GM23248 (cell line): ENCODE results near the gene PVRIG. TPM values are rescaled to one million over a fixed set of nuclear protein-coding genes. Genes with fewer than 3 reads are reported as not detected.

Experiments
- DNase-seq: peaks from one replicate; pipeline ENCODE4 v3.0.0-alpha.2; 2015
- H2AFZ ChIP-seq: fragments of 200-600 bp; sonication (generic); 2 replicates; pipeline ENCODE4 v1.6.1; 2016; ENCODE audit warnings: antibody characterized with exemption
- H3F3A ChIP-seq: fragments of 200-600 bp; sonication (generic); 2 replicates; pipeline ENCODE4 v1.6.1; 2016; ENCODE audit warnings: mild to moderate bottlenecking, antibody characterized with exemption, mixed run types; ENCODE audit not compliant: insufficient read depth
- H3K27ac ChIP-seq: fragments of 200-600 bp; sonication (generic); 2 replicates; pipeline ENCODE4 v1.5.1; 2016; ENCODE audit warnings: mild to moderate bottlenecking
- H3K27me3 ChIP-seq: fragments of 200-600 bp; sonication (generic); replicated peaks from 2 replicates; pipeline ENCODE4 v1.6.1; 2016; ENCODE audit warnings: mild to moderate bottlenecking; ENCODE audit not compliant: insufficient read depth
- H3K36me3 ChIP-seq: fragments of 200-600 bp; sonication (generic); 2 replicates; pipeline ENCODE4 v1.6.1; 2016; ENCODE audit warnings: low read depth, mild to moderate bottlenecking
- H3K4me1 ChIP-seq: fragments of 200-600 bp; sonication (generic); 2 replicates; pipeline ENCODE4 v1.6.1; 2016; ENCODE audit warnings: mild to moderate bottlenecking; ENCODE audit not compliant: insufficient read depth
- H3K4me2 ChIP-seq: fragments of 200-600 bp; sonication (generic); one replicate; pipeline ENCODE4 v1.6.1; 2016; ENCODE audit warnings: mild to moderate bottlenecking; ENCODE audit not compliant: unreplicated experiment
- H3K4me3 ChIP-seq: fragments of 200-600 bp; sonication (generic); 2 replicates; pipeline ENCODE4 v1.5.1; 2016; ENCODE audit warnings: mild to moderate bottlenecking
- H3K79me2 ChIP-seq: fragments of 200-600 bp; sonication (generic); 2 replicates; pipeline ENCODE4 v1.6.1; 2016; ENCODE audit warnings: mild to moderate bottlenecking; ENCODE audit not compliant: insufficient read depth
- H3K9ac ChIP-seq: fragments of 200-600 bp; sonication (generic); 2 replicates; pipeline ENCODE4 v1.6.1; 2016; ENCODE audit warnings: mild to moderate bottlenecking
- H3K9me2 ChIP-seq: fragments of 200-600 bp; sonication (generic); 2 replicates; pipeline ENCODE4 v1.6.1; 2016; ENCODE audit warnings: mixed run types, mild to moderate bottlenecking, moderate library complexity; ENCODE audit not compliant: insufficient read depth
- H3K9me3 ChIP-seq: fragments of 200-600 bp; sonication (generic); one replicate; pipeline ENCODE4 v1.6.1; 2017; ENCODE audit warnings: low read depth
- H4K20me1 ChIP-seq: fragments of 200-600 bp; sonication (generic); 2 replicates; pipeline ENCODE4 v1.6.0; 2016; ENCODE audit not compliant: insufficient read depth
- EZH2 ChIP-seq: fragments of 200-600 bp; sonication (generic); IDR thresholded peaks from 2 replicates; pipeline ENCODE4 v1.6.1; 2018; ENCODE audit warnings: antibody characterized with exemption, mild to moderate bottlenecking; ENCODE audit not compliant: insufficient read depth, poor library complexity, severe bottlenecking
- EZH2phosphoT487 ChIP-seq: fragments of 200-600 bp; sonication (generic); IDR thresholded peaks from 2 replicates; pipeline ENCODE4 v1.6.1; 2018; ENCODE audit warnings: antibody characterized with exemption, moderate library complexity, mild to moderate bottlenecking, low read depth; ENCODE audit not compliant: insufficient read depth
- WGBS, 2 experiments: methylation state at CpG; one replicate each; pipeline ENCODE4 v1.1.6; 2015 to 2017; ENCODE audit warnings: low lambda C conversion rate in 2 of 2, low coverage in 1 of 2; ENCODE audit errors: missing lambda C conversion rate in 2 of 2; 5-methylcytosine and 5-hydroxymethylcytosine counted together
- in situ Hi-C: fragments of 300-500 bp; cut with MboI; formaldehyde crosslinking; loops from 2 replicates; pipeline ENCODE4 v1.15.0; 2020
- polyA plus RNA-seq: library from polyadenylated mRNA; unstranded; fragments of >200 nt; fragmentation: Nextera tagmentation; extraction: Ambion mirVana; gene quantifications from 2 replicates; pipeline ENCODE4 v1.2.1, GENCODE V29; 2016
- total RNA-seq: library from RNA; depleted of rRNA; stranded (reverse); fragments of >200 nt; shearing (Covaris generic); gene quantifications from 2 replicates; pipeline ENCODE4 v1.2.3, GENCODE V29; 2014

The PVRIG gene
- total and polyA plus RNA-seq, 2 experiments from 2014 or later = not detected

DNA sequence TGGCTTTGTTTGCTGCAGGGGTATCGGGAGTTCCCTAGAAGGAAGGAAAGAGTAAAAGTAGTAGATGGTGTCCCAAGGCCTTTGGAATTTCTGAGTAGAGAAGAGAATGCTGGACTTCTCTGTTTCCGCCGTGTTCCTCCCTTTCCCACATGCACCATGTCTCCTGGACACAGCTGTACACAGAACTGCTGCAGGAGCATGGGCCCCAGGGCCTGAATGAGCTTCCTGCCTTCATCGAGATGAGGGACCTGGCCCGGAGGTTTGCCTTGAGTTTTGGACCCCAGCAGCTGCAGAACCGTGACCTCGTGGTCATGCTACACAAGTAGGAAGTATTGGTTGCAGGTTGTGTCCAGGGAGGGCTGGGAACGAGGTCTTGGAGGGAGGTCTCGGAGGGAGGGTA lies 15.3 kb upstream of the PVRIG start:
- no peak overlapping the region for H2AFZ ChIP-seq
- no peaks in the 10 kb centered on the region for H3K36me3 ChIP-seq
- H3K9me3 ChIP-seq = no peaks in the 10 kb centered on the region
- no peak overlapping the region for H3K4me3 ChIP-seq
- H4K20me1 ChIP-seq = no peaks in the 10 kb centered on the region
- DNase-seq = no peak
- no peaks in the 10 kb centered on the region for H3K79me2 ChIP-seq
- 0 out of 2 replicates have a peak, but pooled peaks cover 7% of the 10 kb centered on the region for H3K27me3 ChIP-seq
- H3K27ac ChIP-seq = no peak overlapping the region
- in situ Hi-C loops = no loop called here
- H3K9me2 ChIP-seq = no peaks in the 10 kb centered on the region
- WGBS, 2 experiments = 56 to 65% methylated on average over 9 of the region's 9 CpGs
- no peak overlapping the region for H3K4me2 ChIP-seq
- no peaks in the 10 kb centered on the region for H3F3A ChIP-seq
- H3K9ac ChIP-seq = no peak overlapping the region
- no peak for TF ChIP-seq EZH2
- TF ChIP-seq EZH2phosphoT487 = no peak
- H3K4me1 ChIP-seq = no peaks in the 10 kb centered on the region

DNA sequence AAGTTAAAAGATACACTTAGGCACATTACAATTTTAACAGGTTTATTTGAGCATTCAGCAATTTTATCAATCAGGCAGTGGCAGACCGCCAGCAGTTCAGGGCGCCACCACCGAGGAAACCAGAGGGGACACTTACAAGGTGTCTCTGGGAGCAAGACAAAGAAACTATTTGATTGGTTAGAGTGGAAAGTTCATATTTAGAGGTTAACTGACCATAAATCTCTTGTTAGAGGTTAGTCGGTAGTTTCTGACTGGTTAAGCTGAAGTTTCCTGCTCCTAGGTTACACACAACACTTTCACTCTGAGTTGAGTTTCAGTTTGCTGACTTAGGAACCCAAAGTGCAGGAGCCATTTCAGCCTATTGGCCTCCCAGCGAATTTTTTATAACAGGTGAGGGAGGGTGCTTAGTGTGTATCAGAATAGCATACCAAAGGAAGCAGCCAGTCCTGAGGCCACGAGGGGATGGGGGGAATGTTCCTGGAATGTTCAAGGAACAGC lies 10.8 kb upstream of the PVRIG start:
- Histone ChIP-seq H3K36me3 (no peaks in the 10 kb centered on the region), H3K4me3 (no peak overlapping the region), H3K4me1 (no peaks in the 10 kb centered on the region), H3K9me3 (no peaks in the 10 kb centered on the region), H3K4me2 (no peak overlapping the region), H3K27ac (no peak overlapping the region), H3K9me2 (no peaks in the 10 kb centered on the region), H2AFZ (no peak overlapping the region), H3K9ac (no peak overlapping the region), H3K27me3 (no peaks in the 10 kb centered on the region), H4K20me1 (no peaks in the 10 kb centered on the region), H3K79me2 (no peaks in the 10 kb centered on the region), H3F3A (no peaks in the 10 kb centered on the region)
- no peak for DNase-seq
- 57 to 62% methylated on average over 6 of the region's 6 CpGs for WGBS, 2 experiments
- in situ Hi-C loops = no loop called here
- TF ChIP-seq EZH2 (no peak), EZH2phosphoT487 (no peak)

DNA sequence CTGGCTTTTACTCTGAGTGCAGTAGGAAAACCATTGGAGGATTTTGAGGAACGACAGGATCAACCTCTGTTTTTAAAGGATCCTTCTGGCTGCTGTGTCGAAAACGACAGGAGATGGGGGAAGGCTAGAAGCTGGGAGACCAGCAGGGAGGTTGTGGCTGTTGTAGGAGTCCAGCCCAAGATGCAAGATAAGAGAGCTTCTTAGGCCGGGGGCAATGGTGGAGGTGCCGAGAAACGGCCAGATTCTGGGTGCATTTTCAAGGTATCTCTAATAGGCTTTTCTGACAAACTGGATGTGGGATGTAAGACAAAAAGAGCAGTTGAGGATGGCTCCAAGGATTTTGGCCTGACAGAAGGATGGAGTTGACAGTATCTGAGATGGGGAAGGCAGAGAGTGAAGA lies 10.3 kb upstream of the PVRIG start:
- H3K9me3 ChIP-seq = no peaks in the 10 kb centered on the region
- no peaks in the 10 kb centered on the region for H3K36me3 ChIP-seq
- no peak overlapping the region for H2AFZ ChIP-seq
- H3K9ac ChIP-seq = no peak overlapping the region
- no peak overlapping the region for H3K4me3 ChIP-seq
- 97% methylated on average over 6 of the region's 6 CpGs for WGBS, 2 experiments
- no peak for TF ChIP-seq EZH2
- TF ChIP-seq EZH2phosphoT487 = no peak
- H3K4me1 ChIP-seq = no peaks in the 10 kb centered on the region
- no peaks in the 10 kb centered on the region for H3F3A ChIP-seq
- no peaks in the 10 kb centered on the region for H3K27me3 ChIP-seq
- H4K20me1 ChIP-seq = no peaks in the 10 kb centered on the region
- no peaks in the 10 kb centered on the region for H3K9me2 ChIP-seq
- no peak for DNase-seq
- no peak overlapping the region for H3K27ac ChIP-seq
- in situ Hi-C loops = no loop called here
- no peaks in the 10 kb centered on the region for H3K79me2 ChIP-seq
- no peak overlapping the region for H3K4me2 ChIP-seq

DNA sequence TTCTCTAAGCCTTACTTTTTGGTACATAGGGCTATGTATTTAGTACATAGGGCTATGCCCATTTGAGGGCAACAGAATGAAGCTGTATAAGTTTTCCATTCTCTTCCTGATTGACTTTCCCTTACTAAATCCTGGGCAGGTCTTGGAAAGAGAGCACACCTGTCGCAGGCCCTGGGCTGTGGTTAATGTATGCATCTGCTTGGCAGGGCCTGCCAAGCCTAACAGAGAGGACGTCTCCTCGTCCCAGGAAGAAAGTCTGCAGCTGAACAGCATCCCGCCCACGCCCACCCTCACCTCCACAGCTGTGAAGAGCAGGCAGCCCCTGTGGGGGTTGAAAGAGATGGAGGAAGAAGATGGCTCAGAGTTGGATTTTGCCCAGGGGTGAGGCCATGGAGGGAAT lies 8.9 kb upstream of the PVRIG start:
- Histone ChIP-seq H3K9me3 (no peaks in the 10 kb centered on the region), H3K27ac (no peak overlapping the region), H3K4me2 (no peak overlapping the region), H2AFZ (no peak overlapping the region), H3F3A (no peaks in the 10 kb centered on the region), H3K4me1 (no peaks in the 10 kb centered on the region), H3K9ac (no peak overlapping the region), H4K20me1 (no peaks in the 10 kb centered on the region), H3K9me2 (no peaks in the 10 kb centered on the region), H3K79me2 (no peaks in the 10 kb centered on the region), H3K27me3 (no peaks in the 10 kb centered on the region), H3K36me3 (no peaks in the 10 kb centered on the region), H3K4me3 (no peak overlapping the region)
- 67 to 73% methylated on average over 5 of the region's 5 CpGs for WGBS, 2 experiments
- in situ Hi-C loops = no loop called here
- TF ChIP-seq EZH2 (no peak), EZH2phosphoT487 (no peak)
- DNase-seq = no peak

DNA sequence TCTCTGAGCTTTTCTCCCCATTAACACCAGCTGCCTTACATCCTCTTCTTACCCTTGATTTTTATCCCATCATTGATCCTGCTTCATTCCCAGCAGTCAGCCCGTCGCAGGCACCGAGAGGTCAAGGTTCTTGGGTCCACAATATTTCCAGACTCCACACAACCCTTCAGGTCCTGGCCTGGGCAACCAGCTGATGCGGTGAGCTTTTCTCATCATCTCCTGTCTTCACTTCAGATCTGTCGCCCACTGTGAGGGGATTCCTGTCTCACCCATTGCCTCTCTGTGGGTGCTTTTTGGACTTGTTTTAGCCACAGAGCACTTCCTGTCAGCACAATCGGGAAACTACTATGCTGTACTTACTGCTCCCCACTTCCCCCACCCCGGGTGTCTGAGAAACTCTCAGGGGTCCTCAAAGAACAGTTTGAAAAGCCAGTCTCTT lies 8.4 kb upstream of the PVRIG start:
- no peak overlapping the region for H3K27ac ChIP-seq
- 88 to 89% methylated on average over 7 of the region's 7 CpGs for WGBS, 2 experiments
- no peak overlapping the region for H3K4me3 ChIP-seq
- no peaks in the 10 kb centered on the region for H3K9me3 ChIP-seq
- H3K36me3 ChIP-seq = no peaks in the 10 kb centered on the region
- H3F3A ChIP-seq = no peaks in the 10 kb centered on the region
- in situ Hi-C loops = no loop called here
- no peak overlapping the region for H3K9ac ChIP-seq
- no peaks in the 10 kb centered on the region for H4K20me1 ChIP-seq
- no peaks in the 10 kb centered on the region for H3K4me1 ChIP-seq
- H3K9me2 ChIP-seq = no peaks in the 10 kb centered on the region
- no peak for DNase-seq
- no peaks in the 10 kb centered on the region for H3K27me3 ChIP-seq
- no peak for TF ChIP-seq EZH2
- TF ChIP-seq EZH2phosphoT487 = no peak
- H2AFZ ChIP-seq = no peak overlapping the region
- H3K4me2 ChIP-seq = no peak overlapping the region
- H3K79me2 ChIP-seq = no peaks in the 10 kb centered on the region
